Heart left ventricle (tissue), 13 donors: Measurements from ENCODE around the gene SUPT3H.

Source experiments
- POLR2A ChIP-seq, 2 donors: fragments of 450-650 bp; IDR thresholded peaks; one replicate each; pipeline ENCODE4 v1.6.1; 2017; ENCODE audit warnings: antibody characterized with exemption in 2 of 2, mild to moderate bottlenecking in 2 of 2, moderate library complexity in 2 of 2
- TF ChIP-seq, protein P1 (sequence below), 12 donors: fragments of 200-600 bp; sonication (generic) in 4 of 12; IDR thresholded peaks; one replicate each; pipeline versions ENCODE4 v1.5.0 to v1.8.0; 2018 to 2022; ENCODE audit warnings: antibody characterized with exemption in 12 of 12, mild to moderate bottlenecking in 5 of 12
- donor health status: ischemic (EF 13 %, LVEDD 7.1; RV severe dilation, severe dysfunction).
- donor health status: DM: no; HTN: yes; CAD: no.
- donor health status: DM: no; HTN: no; CAD: no.
- donor health status: ischemic (EF 25% LVEDD 6.9; RV normal size, moderate dysfunction).
- donor health status: ischemic (EF 25% LVEDD 5.7; RV mildly dilated, moderate dysfunction).
- donor health status: ischemic (EF 35%, LVEDD 5.7; RV mildly dilated, moderate dysfunction).
- donor health status: nonischemic (EF 11% LVEDD 7.7; RV severe dilation, severe dysfunction).
- donor health status: DM: yes; HTN: yes; CAD: no.
- donor health status: PGD.
- donor health status: ischemic (EF 29% LVEDD 5.4; RV normal size, mild dysfunction).
- donor health status: nonischemic (EF 23%, LVEDD 6.1; RV moderate dilation, normal function).

DNA sequence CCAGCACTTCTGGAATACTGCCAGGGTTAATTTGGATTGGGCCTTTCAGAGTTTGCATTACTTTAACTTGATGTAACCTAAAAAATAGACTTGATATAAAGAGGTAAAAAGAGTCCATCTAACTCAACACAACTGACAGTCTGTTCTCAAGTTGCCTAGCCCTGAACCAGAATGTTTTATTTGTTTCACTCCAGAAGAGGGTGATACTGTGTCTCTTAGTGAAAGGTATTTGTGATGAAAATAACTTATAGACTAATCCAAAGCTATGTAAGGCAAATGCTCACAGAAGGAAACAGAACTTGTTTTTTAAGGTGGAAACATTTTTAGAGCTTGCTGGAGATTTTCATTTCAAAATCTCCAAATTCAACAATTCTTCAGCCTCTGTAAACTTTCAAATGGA, 518.7 kb downstream of the SUPT3H start:
- TF ChIP-seq, protein P1, sequence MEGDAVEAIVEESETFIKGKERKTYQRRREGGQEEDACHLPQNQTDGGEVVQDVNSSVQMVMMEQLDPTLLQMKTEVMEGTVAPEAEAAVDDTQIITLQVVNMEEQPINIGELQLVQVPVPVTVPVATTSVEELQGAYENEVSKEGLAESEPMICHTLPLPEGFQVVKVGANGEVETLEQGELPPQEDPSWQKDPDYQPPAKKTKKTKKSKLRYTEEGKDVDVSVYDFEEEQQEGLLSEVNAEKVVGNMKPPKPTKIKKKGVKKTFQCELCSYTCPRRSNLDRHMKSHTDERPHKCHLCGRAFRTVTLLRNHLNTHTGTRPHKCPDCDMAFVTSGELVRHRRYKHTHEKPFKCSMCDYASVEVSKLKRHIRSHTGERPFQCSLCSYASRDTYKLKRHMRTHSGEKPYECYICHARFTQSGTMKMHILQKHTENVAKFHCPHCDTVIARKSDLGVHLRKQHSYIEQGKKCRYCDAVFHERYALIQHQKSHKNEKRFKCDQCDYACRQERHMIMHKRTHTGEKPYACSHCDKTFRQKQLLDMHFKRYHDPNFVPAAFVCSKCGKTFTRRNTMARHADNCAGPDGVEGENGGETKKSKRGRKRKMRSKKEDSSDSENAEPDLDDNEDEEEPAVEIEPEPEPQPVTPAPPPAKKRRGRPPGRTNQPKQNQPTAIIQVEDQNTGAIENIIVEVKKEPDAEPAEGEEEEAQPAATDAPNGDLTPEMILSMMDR (IDR thresholded peaks at IDR 0.05) = peak in 3 of 12 donors; percentile 14 to 26 (median 17)
- TF ChIP-seq POLR2A (IDR thresholded peaks at IDR 0.05) = no peak
